Parathyroid adenoma (tissue), 2 donors: ENCODE data around the gene ACTBL2.

ENCODE experiments used
- H2AFZ ChIP-seq: fragments of 300-600 bp; sonication (generic); one replicate; pipeline ENCODE4 v1.7.0; 2017; ENCODE audit warnings: antibody characterized with exemption, mild to moderate bottlenecking
- H3K27ac ChIP-seq: fragments of 300-600 bp; sonication (generic); one replicate; pipeline ENCODE4 v1.7.0; 2017
- H3K27me3 ChIP-seq: fragments of 300-600 bp; sonication (generic); one replicate; pipeline ENCODE4 v1.7.0; 2017; ENCODE audit warnings: low read length; ENCODE audit not compliant: control insufficient read depth, insufficient read depth
- H3K36me3 ChIP-seq: fragments of 300-600 bp; sonication (generic); one replicate; pipeline ENCODE4 v1.7.0; 2017; ENCODE audit warnings: low read length; ENCODE audit not compliant: control insufficient read depth, insufficient read depth
- H3K4me1 ChIP-seq: fragments of 300-600 bp; sonication (generic); one replicate; pipeline ENCODE4 v1.7.0; 2017; ENCODE audit warnings: control low read depth
- H3K4me2 ChIP-seq: fragments of 300-600 bp; sonication (generic); one replicate; pipeline ENCODE4 v1.7.0; 2017; ENCODE audit warnings: low read length
- H3K4me3 ChIP-seq: fragments of 300-600 bp; sonication (generic); one replicate; pipeline ENCODE4 v1.7.0; 2017; ENCODE audit warnings: low read depth, low read length
- H3K79me2 ChIP-seq: fragments of 300-600 bp; sonication (generic); one replicate; pipeline ENCODE4 v1.7.0; 2017; ENCODE audit warnings: control low read depth
- H3K9ac ChIP-seq: fragments of 300-600 bp; sonication (generic); one replicate; pipeline ENCODE4 v1.7.0; 2017; ENCODE audit warnings: mild to moderate bottlenecking
- H3K9me3 ChIP-seq: fragments of 300-600 bp; sonication (generic); one replicate; pipeline ENCODE4 v1.7.0; 2017; ENCODE audit warnings: low read length; ENCODE audit not compliant: control insufficient read depth
- CTCF ChIP-seq: fragments of 300-600 bp; sonication (generic); IDR thresholded peaks from one replicate; pipeline ENCODE4 v1.7.0; 2017; ENCODE audit warnings: antibody characterized with exemption, mild to moderate bottlenecking
- donor health status: primary hyperparathyroidism.

Gene ACTBL2

GRCh38 chr5:57431759-57432158 is 50.9 kb downstream of the ACTBL2 start:
- H3K4me3 ChIP-seq = no peak overlapping the region
- no peak overlapping the region for H2AFZ ChIP-seq
- H3K27ac ChIP-seq = no peak overlapping the region
- H3K4me1 ChIP-seq = no peaks in the 10 kb centered on the region
- H3K79me2 ChIP-seq = no peaks in the 10 kb centered on the region
- H3K9me3 ChIP-seq = no peaks in the 10 kb centered on the region
- H3K9ac ChIP-seq = no peak overlapping the region
- no peaks in the 10 kb centered on the region for H3K27me3 ChIP-seq
- no peak overlapping the region for H3K4me2 ChIP-seq
- no peak for TF ChIP-seq CTCF
- no peaks in the 10 kb centered on the region for H3K36me3 ChIP-seq
